Neural progenitor cell (in vitro differentiated cells): ENCODE data around the gene NTN3.

Experiments
- CTCF ChIP-seq: fragments of 200-600 bp; sonication (generic); IDR thresholded peaks from 2 replicates; pipeline ENCODE4 v1.5.1; 2017; ENCODE audit warnings: antibody characterized with exemption, mild to moderate bottlenecking
- EZH2phosphoT487 ChIP-seq: fragments of 200-600 bp; sonication (generic); IDR thresholded peaks from 2 replicates; pipeline ENCODE4 v1.6.1; 2017; ENCODE audit warnings: antibody characterized with exemption

GRCh38 chr16:2508722-2509400, 37.8 kb downstream of the NTN3 start:
- TF ChIP-seq CTCF = no peak
- TF ChIP-seq EZH2phosphoT487 = no peak
